Measurements from ENCODE around the gene SFSWAP. TPM values are rescaled to one million over a fixed set of nuclear protein-coding genes. Genes with fewer than 3 reads are reported as not detected.

SFSWAP gene
- total RNA-seq, 2 donors from 2014 or later = 31.6 to 45.8 TPM

DNA sequence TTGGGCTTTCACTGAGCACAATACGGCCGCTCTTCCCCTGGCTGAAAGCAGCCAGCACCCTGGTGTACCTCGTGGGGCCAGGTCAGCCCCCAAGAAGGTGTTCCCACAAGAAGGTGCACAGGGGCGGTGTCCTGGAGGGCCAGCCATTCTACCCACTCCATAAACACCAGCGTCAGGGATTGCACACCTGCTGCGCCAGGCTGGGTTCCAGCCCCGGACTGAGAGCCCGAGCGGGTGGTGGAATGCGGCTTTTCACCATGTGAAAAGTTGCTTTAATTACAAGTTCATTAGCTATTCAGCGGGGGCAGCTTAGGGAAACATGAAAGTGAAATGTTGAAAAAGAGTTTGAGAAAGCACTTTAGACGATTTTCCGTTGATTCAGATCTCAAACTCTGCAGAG, 99.8 kb downstream of the SFSWAP start:
- Histone ChIP-seq H3K4me1 (no peaks in the 10 kb centered on the region), H3K27ac (peak overlapping the region in 1 of 4 donors; percentile 12), H3K4me3 (no peak overlapping the region), H3K27me3 (no peaks in the 10 kb centered on the region), H3K9me3 (no peaks in the 10 kb centered on the region), H3K36me3 (replicated peaks in 1 of 2; ENCODE audit: insufficient read depth in 1 of 2, low read depth in 2 of 2) (no peaks in the 10 kb centered on the region)
- ATAC-seq (no peak), DNase-seq (peak in 1 of 4 donors; percentile 42)
- 46 to 76% methylated on average over 13 of the region's 13 CpGs for WGBS, 2 donors
- TF ChIP-seq POLR2A (IDR thresholded peaks at IDR 0.05) = no peak
- TF ChIP-seq, protein P1, sequence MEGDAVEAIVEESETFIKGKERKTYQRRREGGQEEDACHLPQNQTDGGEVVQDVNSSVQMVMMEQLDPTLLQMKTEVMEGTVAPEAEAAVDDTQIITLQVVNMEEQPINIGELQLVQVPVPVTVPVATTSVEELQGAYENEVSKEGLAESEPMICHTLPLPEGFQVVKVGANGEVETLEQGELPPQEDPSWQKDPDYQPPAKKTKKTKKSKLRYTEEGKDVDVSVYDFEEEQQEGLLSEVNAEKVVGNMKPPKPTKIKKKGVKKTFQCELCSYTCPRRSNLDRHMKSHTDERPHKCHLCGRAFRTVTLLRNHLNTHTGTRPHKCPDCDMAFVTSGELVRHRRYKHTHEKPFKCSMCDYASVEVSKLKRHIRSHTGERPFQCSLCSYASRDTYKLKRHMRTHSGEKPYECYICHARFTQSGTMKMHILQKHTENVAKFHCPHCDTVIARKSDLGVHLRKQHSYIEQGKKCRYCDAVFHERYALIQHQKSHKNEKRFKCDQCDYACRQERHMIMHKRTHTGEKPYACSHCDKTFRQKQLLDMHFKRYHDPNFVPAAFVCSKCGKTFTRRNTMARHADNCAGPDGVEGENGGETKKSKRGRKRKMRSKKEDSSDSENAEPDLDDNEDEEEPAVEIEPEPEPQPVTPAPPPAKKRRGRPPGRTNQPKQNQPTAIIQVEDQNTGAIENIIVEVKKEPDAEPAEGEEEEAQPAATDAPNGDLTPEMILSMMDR (IDR thresholded peaks at IDR 0.05) = no peak
- intact Hi-C loops (cut with DNase I) = no loop called here

DNA sequence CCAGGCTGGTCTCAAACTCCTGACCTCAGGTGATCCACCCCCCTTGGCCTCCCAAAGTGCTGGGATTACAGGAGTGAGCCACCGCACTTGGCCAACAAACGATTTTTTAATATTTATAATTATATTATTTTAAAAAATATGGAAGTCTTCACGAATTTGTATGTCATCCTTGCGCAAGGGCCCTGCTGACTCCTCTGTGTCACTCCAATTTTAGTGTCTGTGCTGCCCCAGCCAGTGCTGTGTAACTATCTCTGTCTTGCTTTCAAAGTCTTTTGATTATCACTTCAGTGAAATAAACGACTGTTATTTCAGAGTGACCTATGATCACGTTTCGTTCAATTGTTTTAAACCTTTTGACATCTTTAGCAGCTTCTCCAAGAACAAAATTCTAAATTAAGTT, 104.2 kb downstream of the SFSWAP start:
- Histone ChIP-seq H3K4me1 (no peaks in the 10 kb centered on the region), H3K9me3 (no peaks in the 10 kb centered on the region), H3K27ac (no peak overlapping the region), H3K4me3 (no peak overlapping the region), H3K27me3 (no peaks in the 10 kb centered on the region), H3K36me3 (replicated peaks in 1 of 2; ENCODE audit: insufficient read depth in 1 of 2, low read depth in 2 of 2) (no peaks in the 10 kb centered on the region)
- TF ChIP-seq, protein P1 (IDR thresholded peaks at IDR 0.05) = no peak
- no peak for TF ChIP-seq POLR2A (IDR thresholded peaks at IDR 0.05)
- DNase-seq (no peak), ATAC-seq (no peak)
- intact Hi-C loops (cut with DNase I) = no loop called here
- 75 to 76% methylated on average over 7 of the region's 7 CpGs for WGBS, 2 donors

DNA sequence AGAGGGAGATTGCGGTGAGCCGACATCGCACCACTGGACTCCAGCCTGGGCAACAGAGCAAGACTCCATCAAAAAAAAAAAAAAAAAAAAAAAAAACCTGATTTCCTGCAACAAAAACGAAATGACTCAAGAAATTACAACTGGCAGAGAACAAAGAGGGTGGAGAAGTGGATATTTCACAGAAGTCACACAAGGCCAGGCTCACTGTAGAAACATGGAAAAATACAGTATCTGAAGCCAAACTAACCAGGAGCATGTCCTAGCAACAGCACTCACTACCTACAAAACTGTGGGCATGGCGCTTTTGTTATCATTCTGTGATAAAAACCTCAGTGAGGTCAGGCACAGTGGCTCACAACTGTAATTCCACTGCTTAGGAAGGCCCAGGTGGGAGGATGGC, 105.6 kb downstream of the SFSWAP start:
- H3K27me3 ChIP-seq = no peaks in the 10 kb centered on the region
- DNase-seq = no peak
- TF ChIP-seq, protein P1 (IDR thresholded peaks at IDR 0.05) = no peak
- no peak for TF ChIP-seq POLR2A (IDR thresholded peaks at IDR 0.05)
- intact Hi-C loops (cut with DNase I) = no loop called here
- H3K9me3 ChIP-seq = no peaks in the 10 kb centered on the region
- no peaks in the 10 kb centered on the region for H3K4me1 ChIP-seq
- WGBS, 2 donors = 48 to 68% methylated on average over 5 of the region's 5 CpGs
- ATAC-seq = no peak
- no peak overlapping the region for H3K27ac ChIP-seq
- H3K4me3 ChIP-seq = no peak overlapping the region
- no peaks in the 10 kb centered on the region for H3K36me3 ChIP-seq (replicated peaks in 1 of 2; ENCODE audit: insufficient read depth in 1 of 2, low read depth in 2 of 2)

DNA sequence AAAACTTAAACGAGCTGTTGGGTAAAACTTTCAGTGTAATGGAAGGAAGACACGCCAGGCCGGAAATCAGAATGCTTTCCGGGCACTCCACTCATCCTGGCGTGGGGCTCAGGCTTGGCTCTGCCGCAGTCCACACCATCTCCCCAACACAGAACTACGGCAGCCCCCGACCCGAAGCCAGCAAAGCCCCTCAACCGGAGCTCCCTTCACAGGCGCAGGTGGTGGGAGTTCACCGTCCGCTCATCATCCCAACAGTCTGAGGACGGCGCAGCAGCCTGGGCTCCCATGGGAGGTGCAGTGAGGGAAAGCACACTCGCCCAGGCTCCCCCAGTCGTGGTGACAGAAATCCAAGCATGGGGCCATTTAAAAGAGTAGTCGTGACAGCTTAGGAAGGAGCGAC, 106.4 kb downstream of the SFSWAP start:
- 78 to 83% methylated on average over 18 of the region's 19 CpGs for WGBS, 2 donors
- DNase-seq (no peak), ATAC-seq (no peak)
- TF ChIP-seq, protein P1 (IDR thresholded peaks at IDR 0.05) = no peak
- TF ChIP-seq POLR2A (IDR thresholded peaks at IDR 0.05) = no peak
- H3K27ac ChIP-seq = no peak overlapping the region
- H3K4me3 ChIP-seq = no peak overlapping the region
- H3K9me3 ChIP-seq = no peaks in the 10 kb centered on the region
- H3K27me3 ChIP-seq = no peaks in the 10 kb centered on the region
- intact Hi-C loops (cut with DNase I) = no loop called here
- no peaks in the 10 kb centered on the region for H3K4me1 ChIP-seq
- H3K36me3 ChIP-seq (replicated peaks in 1 of 2; ENCODE audit: insufficient read depth in 1 of 2, low read depth in 2 of 2) = no peaks in the 10 kb centered on the region

DNA sequence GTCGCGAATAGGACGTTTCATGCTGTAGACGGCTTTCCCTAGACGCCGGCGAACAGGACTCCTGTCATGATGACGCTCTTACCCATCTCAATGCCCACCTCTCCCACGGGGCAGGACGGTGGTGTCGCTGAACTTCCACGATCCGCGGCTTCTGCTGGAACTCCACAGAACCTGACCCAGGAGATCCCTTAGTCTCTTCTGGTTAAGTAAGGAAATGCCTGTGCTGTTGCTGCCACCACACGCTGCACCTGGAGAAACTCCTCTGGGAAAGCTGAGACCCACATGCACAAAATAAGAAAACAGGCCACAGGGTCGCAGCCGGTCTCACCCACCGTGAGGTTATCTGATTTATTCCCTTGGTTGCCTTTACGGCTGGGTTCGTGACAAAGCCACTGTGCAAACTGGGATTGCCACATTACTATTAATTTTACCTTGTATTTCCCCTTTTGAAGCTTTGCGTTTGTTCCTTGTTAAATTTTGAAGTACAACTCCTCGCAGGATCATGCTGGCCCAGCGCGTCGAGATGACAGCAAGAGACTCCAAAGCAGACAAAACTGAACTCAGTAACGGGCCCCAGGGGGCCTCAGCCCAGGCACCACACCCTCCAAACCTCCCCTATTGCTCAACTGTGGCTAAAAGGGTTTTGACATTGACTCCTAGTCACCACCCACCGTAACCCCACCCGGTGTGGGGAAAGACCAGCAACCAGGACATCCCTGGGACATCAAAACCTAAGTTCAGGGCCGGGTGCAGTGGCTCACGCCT, 108.1 kb downstream of the SFSWAP start:
- Histone ChIP-seq H3K27ac (no peak overlapping the region), H3K27me3 (no peaks in the 10 kb centered on the region), H3K4me3 (no peak overlapping the region), H3K9me3 (no peaks in the 10 kb centered on the region), H3K36me3 (replicated peaks in 1 of 2; ENCODE audit: insufficient read depth in 1 of 2, low read depth in 2 of 2) (no peaks in the 10 kb centered on the region), H3K4me1 (no peaks in the 10 kb centered on the region)
- 66 to 69% methylated on average over 26 to 30 of the region's 30 CpGs for WGBS, 2 donors
- no peak for DNase-seq
- ATAC-seq = no peak
- TF ChIP-seq, protein P1 (IDR thresholded peaks at IDR 0.05) = no peak
- no peak for TF ChIP-seq POLR2A (IDR thresholded peaks at IDR 0.05)
- intact Hi-C loops (cut with DNase I) = no loop called here
